PC-3 (cell line): Measurements from ENCODE around the gene B3GAT1.

ENCODE experiments used
- EZH2 ChIP-seq: fragments of 300-600 bp; sonication (generic); IDR thresholded peaks from one replicate; pipeline ENCODE4 v1.6.1; 2017; ENCODE audit warnings: antibody characterized with exemption, mild to moderate bottlenecking, low read length; ENCODE audit not compliant: unreplicated experiment
- EZH2phosphoT487 ChIP-seq: fragments of 300-600 bp; sonication (generic); IDR thresholded peaks from 2 replicates; pipeline ENCODE4 v1.6.1; 2018; ENCODE audit warnings: mild to moderate bottlenecking, antibody characterized with exemption, low read length, borderline replicate concordance
- TF ChIP-seq, protein P1 (sequence below): fragments of 300-600 bp; sonication (generic); conservative IDR thresholded peaks from 2 replicates; pipeline ENCODE4 v1.5.1; 2017; ENCODE audit warnings: antibody characterized with exemption, low read depth, mild to moderate bottlenecking, low read length

DNA sequence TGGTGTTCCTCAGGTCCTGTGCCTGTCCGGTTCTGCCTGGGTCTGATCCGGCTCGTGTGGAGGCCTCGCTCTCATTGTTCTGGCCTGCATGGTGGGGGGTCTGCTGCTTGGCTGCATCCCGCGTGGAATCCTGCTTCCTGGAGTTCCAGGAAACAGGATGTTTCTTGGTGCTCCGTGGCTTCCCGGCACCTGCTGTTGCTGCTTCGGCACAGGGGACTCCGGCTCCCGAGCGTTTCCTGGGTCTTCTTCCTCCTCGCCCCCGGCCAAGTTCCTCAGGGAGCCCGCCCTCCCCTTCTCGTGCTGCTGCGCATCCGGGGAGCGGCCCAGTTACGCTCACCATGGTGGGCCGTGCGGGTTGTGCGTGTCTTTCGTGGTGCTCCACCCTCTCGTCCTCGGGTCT lies 50.4 kb downstream of the B3GAT1 start:
- TF ChIP-seq, protein P1, sequence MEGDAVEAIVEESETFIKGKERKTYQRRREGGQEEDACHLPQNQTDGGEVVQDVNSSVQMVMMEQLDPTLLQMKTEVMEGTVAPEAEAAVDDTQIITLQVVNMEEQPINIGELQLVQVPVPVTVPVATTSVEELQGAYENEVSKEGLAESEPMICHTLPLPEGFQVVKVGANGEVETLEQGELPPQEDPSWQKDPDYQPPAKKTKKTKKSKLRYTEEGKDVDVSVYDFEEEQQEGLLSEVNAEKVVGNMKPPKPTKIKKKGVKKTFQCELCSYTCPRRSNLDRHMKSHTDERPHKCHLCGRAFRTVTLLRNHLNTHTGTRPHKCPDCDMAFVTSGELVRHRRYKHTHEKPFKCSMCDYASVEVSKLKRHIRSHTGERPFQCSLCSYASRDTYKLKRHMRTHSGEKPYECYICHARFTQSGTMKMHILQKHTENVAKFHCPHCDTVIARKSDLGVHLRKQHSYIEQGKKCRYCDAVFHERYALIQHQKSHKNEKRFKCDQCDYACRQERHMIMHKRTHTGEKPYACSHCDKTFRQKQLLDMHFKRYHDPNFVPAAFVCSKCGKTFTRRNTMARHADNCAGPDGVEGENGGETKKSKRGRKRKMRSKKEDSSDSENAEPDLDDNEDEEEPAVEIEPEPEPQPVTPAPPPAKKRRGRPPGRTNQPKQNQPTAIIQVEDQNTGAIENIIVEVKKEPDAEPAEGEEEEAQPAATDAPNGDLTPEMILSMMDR, result no peak
- TF ChIP-seq EZH2 (no peak), EZH2phosphoT487 (no peak)
